IPS-18c (cell line): ENCODE measurements around the gene DCD.
"Not testable (repeated sequence)": the region's sequence is repeated elsewhere in the genome, so short reads cannot be mapped to it uniquely, and the experiment has no call there.

Experiments used
- H3K4me3 ChIP-seq: 2 replicates; pipeline ENCODE4 v1.7.0; 2013; ENCODE audit warnings: low read depth, mild to moderate bottlenecking, low read length, moderate library complexity; ENCODE audit not compliant: insufficient read depth
- H3K9me3 ChIP-seq: one replicate; pipeline ENCODE4 v1.6.1; 2013; ENCODE audit warnings: mild to moderate bottlenecking, low read length, moderate library complexity; ENCODE audit not compliant: control insufficient read depth, insufficient read depth

Gene DCD, protein sequence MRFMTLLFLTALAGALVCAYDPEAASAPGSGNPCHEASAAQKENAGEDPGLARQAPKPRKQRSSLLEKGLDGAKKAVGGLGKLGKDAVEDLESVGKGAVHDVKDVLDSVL

DNA sequence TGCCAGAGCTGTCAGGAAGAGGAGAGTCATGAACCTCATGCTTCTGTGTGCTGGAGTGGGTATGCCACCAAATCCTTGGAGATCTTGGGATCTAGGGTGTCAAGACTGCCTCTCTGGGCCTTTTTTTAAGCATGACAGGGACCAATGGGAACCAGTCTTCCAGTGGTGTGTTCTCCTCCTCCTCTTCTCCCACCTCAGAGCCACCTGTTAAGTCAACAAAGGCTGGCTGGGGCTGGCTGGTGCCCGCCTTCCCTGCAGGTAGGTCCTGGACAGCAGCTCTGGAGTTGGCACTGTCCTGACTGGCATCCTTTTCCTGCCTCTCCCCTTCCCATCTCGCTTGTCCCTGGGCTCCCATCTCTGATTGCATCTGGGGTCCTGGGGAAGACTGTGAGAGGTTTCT lies at the start of gene DCD:
DCD (minus strand) TSS at position 101 of the 400 bp plus-strand sequence; CDS start at position 39, 62 bp downstream.
- Histone ChIP-seq H3K4me3 (no peak within 1 kb of the TSS), H3K9me3 (peaks cover 3% of the 10 kb centered on the region)

GRCh38 chr12:54697851-54698250 lies 49.7 kb upstream of the DCD start:
- Histone ChIP-seq H3K9me3 (no peaks in the 10 kb centered on the region), H3K4me3 (no peak overlapping the region)

DNA sequence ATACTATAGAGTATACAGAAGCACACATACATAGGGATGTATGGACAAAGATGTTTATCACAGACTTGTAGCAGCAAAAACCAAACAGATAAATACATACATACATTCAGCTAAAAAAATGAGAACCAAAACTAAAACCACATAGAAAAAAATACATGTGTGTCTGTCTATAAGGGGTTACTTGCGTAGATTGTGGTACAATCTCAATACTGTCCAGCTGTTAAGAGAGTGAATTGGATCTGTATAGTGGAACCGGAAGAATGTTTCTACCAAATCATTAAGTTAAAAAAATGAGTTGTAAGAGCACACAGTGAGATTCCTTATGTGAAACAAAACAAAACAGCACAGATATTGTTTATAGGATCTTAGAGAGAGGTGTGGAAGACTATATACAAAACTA lies 44.2 kb upstream of the DCD start:
- no peak overlapping the region for H3K4me3 ChIP-seq

DNA sequence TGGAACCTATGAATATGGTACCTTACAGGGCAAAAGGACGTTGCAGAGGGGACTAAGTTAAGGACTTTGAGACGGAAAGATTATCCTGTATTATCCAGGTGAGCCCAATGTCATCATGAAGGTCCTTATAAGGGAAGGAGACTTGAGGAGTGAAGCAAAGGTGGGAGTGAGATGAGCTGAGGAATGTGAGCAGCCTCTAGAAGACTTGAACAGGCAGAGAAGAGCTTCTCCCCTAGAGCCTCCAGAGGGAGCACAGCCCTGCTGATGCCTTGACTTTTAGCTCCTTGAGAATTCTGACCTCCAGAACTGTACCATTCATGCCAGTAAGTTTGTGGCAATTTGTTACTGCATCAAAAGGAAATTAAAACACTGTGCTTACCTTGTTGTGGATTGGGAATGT lies 41.8 kb upstream of the DCD start:
- H3K9me3 ChIP-seq = no peaks in the 10 kb centered on the region
- no peak overlapping the region for H3K4me3 ChIP-seq

More for the DNA sequence above, 44.2 kb upstream of the DCD start:
- no peaks in the 10 kb centered on the region for H3K9me3 ChIP-seq

DNA sequence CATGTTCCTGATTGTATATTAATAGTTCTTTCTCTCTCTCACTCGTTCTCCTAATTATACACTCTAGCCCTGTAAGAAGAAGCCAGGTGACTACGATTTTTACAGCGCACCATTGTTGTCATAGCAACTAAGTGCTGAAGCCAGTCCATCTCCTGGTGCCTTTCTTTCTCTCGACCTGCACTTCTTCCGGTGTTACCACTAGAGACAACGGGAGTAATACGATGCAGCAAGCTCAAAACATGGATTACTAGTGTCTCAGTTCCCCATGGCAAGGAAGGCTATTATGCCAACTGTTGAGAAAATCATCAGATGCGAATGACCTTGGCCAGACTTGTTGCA lies 40.8 kb upstream of the DCD start:
- no peaks in the 10 kb centered on the region for H3K9me3 ChIP-seq
- no peak overlapping the region for H3K4me3 ChIP-seq

- Histone ChIP-seq H3K4me3 (no peak overlapping the region), H3K9me3 (no peaks in the 10 kb centered on the region)
Measured at GRCh38 chr12:54688309-54689033, 40.3 kb upstream of the DCD start.

DNA sequence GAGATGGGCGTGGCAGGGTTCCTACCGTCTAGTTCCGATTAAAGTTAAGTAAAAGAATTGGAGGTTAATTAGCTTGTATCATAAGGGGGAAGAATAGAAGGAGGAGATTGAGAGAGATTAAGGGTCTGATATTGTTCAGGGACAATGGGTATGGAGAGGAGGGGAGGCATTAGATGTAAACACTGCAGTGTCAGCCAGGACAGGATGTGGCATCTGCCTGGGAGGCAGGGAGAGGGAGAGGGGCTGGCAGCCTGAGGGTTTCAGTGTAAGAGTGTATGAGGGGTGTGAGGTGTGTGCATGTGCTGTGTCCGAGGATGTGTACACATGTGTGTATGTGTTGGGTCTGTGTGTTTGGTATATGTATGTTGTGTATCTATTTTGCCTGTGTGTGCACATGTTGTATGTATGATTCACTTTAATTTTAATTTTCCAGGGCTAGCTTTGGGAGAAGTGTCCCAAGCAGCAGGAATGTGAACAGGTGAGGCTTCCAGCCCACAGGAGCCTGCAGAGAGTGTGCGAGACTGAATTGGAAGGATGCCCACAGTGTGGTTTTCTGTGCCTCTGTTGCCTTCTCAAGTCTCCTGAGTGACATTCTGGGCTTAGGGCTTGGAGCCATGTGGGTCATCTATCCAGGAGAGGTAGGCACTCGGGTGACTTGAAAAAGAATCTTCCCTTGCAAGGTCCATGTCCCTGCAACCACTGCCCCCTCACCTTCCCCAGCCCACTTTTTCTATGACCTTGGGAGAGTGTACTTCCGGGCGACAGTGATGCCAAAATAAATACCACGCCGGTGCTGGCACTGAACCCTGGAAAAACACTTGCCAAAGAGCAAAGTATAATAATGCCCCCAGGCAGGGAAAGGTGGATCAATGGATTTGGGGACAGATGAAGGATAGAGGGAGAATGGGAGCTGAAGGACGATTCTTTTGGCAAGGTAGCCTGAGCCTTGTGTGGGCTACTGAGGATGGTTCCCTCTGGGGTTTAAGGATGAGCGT lies 36.8 kb upstream of the DCD start:
- Histone ChIP-seq H3K9me3 (no peaks in the 10 kb centered on the region), H3K4me3 (no peak overlapping the region)

GRCh38 chr12:54683398-54683797 lies 35.2 kb upstream of the DCD start:
- Histone ChIP-seq H3K9me3 (no peaks in the 10 kb centered on the region), H3K4me3 (no peak overlapping the region)

DNA sequence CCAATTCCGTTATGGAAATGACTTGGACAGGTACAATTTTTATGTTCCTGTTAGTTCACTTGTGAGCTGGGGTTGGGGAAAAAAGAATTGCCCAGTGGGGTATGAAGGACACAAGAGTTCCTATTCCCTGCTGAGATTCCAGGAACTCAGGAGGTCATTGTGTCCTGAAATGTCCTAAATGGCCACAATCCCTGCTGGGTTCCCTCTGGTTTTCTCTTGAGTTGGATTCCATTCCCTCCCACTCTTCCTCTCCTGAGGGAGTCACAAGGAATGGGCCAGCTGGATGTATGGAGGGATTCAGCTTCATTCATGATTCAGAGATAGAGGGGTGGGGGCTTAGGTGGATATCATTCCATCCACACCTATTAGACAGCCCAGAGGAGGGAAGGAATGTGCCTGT lies 34.5 kb upstream of the DCD start:
- Histone ChIP-seq H3K4me3 (no peak overlapping the region), H3K9me3 (no peaks in the 10 kb centered on the region)

- Histone ChIP-seq H3K4me3 (no peak overlapping the region), H3K9me3 (no peaks in the 10 kb centered on the region)
Measured at GRCh38 chr12:54680374-54680773, 32.2 kb upstream of the DCD start.

- H3K9me3 ChIP-seq = no peaks in the 10 kb centered on the region
Measured at GRCh38 chr12:54678131-54678530, 30.0 kb upstream of the DCD start.

GRCh38 chr12:54667945-54668344 lies 19.8 kb upstream of the DCD start:
- Histone ChIP-seq H3K9me3 (no peaks in the 10 kb centered on the region), H3K4me3 (no peak overlapping the region)

More at GRCh38 chr12:54678131-54678530, 30.0 kb upstream of the DCD start:
- no peak overlapping the region for H3K4me3 ChIP-seq

DNA sequence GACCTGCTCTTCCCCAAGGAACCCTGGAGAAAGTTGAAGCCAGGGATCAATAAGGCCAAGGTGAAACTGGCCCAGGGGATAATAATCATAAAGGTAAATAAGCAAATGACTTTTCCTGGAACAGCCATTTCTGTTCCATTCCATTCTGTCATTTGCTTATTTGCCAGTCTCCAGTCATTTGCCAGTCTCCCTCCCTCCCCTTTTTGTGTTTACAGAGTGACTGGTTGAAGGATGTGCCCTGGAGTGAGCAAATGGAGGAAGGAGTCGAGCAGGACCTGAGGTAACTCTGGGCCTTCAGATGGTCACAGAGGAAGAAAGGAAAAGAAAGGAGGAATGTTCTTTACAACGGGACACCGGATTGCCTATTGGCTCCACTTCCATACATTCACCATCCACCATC lies 17.8 kb upstream of the DCD start:
- no peaks in the 10 kb centered on the region for H3K9me3 ChIP-seq
- H3K4me3 ChIP-seq = no peak overlapping the region

DNA sequence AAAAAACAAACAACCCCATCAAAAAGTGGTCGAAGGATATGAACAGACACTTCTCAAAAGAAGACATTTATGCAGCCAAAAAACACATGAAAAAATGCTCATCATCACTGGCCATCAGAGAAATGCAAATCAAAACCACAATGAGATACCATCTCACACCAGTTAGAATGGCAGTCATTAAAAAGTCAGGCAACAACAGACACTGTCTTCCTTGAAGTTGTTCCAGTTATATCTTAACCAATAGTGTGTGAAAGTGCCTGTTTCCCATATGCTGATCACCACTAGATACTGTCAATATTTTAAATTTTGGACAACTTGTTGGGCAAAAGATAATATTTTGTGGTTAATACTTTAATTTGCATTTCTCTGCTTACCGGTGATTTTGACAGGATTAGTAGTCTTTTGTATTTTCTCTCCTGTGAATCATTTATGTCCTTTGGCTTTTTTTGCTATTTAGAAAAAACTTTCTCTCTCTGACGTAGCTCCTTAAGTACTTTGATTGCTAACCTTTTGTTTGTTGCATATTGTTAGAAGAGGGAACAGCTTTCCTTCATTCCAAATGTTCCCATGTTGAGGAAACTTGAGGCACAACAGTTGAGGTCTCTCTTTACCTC lies 17.0 kb upstream of the DCD start:
- not testable (repeated sequence) for H3K9me3 ChIP-seq, H3K4me3 ChIP-seq

DNA sequence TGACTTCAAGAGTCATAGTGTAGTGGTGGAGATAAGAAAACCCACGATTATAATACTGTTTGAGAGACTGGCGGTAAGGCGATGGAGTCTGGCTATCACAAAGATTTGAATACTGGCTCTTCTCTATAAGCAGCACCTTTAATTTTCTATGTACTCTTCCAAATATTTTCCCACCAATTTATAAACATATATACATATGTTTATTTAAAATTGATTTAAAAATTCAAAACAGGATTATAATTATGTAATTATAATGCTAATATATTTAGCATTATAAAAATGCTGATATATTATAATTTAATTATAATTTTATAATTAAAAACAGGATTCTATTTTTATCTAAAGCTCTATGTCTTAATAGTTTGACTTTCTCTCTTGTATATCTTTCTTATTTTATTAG lies 15.4 kb upstream of the DCD start:
- H3K4me3 ChIP-seq = no peak overlapping the region

DNA sequence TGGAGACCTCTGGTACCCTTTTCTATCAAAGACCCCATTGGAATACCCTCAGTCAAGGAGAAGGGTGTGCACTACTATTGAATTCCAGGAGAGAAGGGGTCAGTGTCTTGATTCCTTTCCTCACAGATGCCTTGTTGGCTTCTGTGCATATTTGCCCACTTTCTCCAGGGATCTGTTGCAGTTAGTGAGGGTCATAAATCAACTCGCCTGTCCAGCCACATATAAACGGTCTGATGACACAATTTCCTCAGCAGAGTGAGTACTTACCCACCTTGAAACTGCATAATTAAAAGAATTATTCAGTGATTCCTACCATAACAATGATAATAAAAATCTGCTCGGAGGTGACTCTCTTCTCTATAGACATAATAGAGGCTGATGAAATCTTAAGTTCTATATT lies 13.9 kb upstream of the DCD start:
- H3K4me3 ChIP-seq = no peak overlapping the region
- H3K9me3 ChIP-seq = no peaks in the 10 kb centered on the region

More for the DNA sequence above, 15.4 kb upstream of the DCD start:
- no peaks in the 10 kb centered on the region for H3K9me3 ChIP-seq

DNA sequence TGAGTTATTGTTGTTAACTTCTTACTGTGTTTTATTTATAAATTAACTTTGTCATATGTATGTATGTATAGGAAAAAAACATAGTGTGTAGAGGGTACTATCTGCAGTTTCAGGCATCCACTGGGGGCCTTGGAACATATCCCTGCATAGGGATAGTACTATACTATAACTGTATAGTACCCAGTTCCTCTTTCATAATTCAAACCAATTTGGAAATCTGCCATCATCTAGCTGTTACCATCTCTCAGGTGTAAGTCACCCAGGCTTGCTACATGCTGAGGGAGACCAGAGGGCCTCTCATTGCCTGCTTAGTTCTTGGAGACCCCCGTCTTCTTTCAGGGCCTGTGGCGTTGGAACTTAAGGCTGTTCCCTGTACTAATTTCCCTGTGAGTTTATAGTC lies 12.9 kb upstream of the DCD start:
- H3K9me3 ChIP-seq = no peaks in the 10 kb centered on the region
- H3K4me3 ChIP-seq = no peak overlapping the region
